NCI-H2227 (cell line): ENCODE measurements around the gene ITPRID1.

Experiments used
- DNase-seq: peaks from one replicate; lab custom pipeline; 2025; ENCODE audit not compliant: unreplicated experiment; lab: John Stamatoyannopoulos, UW

The ITPRID1 gene

GRCh38 chr7:31633467-31633866 lies 119.6 kb downstream of the ITPRID1 start:
- DNase-seq = no peak

- peak; percentile 51 for DNase-seq
Observed at GRCh38 chr7:31633894-31634494, 120.1 kb downstream of the ITPRID1 start.

- DNase-seq = no peak
Observed at GRCh38 chr7:31640381-31640780, 126.5 kb downstream of the ITPRID1 start.

DNA sequence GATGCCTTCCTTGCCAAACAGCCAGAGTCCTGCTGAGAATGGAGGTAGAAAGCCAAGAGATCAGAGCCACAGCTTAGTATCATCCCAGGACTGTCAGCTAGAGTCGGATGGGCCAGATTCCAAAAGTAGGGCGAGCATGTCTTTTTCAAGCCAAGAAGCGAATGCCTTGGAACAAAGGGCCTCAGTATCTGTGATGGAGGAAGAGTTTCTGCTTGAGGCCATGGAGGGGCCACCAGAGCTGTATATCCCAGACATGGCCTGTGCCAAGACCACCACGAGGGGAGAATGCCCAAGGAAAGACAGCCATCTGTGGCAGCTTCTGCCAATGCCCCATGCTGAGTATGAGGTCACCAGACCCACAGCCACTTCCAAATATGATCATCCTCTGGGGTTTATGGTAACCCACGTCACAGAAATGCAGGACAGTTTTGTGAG lies 128.8 kb downstream of the ITPRID1 start:
- no peak for DNase-seq

- DNase-seq = no peak
Observed at GRCh38 chr7:31646942-31647341, 133.1 kb downstream of the ITPRID1 start.

GRCh38 chr7:31647511-31647910 lies 133.6 kb downstream of the ITPRID1 start:
- no peak for DNase-seq

DNA sequence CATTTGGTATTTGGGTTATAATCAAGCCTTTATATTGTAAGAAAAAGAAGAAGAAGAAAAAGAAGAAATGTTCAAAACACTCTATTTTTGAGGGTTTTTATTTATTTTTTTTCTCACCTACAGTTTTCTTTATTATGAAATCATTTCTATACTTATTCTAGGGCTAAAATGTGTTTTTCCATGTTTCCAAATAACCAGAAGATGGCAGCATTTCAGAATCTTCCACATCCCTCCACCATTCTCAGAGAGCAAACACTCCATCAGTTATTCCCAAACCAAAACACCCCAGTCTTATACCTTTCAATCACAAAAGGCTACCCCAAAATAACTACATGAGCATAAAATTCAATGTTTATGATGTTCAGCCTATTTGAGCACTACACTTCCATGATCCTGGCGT lies 134.4 kb downstream of the ITPRID1 start:
- DNase-seq = no peak

- DNase-seq = no peak
Observed at GRCh38 chr7:31648880-31649279, 135.0 kb downstream of the ITPRID1 start.

DNA sequence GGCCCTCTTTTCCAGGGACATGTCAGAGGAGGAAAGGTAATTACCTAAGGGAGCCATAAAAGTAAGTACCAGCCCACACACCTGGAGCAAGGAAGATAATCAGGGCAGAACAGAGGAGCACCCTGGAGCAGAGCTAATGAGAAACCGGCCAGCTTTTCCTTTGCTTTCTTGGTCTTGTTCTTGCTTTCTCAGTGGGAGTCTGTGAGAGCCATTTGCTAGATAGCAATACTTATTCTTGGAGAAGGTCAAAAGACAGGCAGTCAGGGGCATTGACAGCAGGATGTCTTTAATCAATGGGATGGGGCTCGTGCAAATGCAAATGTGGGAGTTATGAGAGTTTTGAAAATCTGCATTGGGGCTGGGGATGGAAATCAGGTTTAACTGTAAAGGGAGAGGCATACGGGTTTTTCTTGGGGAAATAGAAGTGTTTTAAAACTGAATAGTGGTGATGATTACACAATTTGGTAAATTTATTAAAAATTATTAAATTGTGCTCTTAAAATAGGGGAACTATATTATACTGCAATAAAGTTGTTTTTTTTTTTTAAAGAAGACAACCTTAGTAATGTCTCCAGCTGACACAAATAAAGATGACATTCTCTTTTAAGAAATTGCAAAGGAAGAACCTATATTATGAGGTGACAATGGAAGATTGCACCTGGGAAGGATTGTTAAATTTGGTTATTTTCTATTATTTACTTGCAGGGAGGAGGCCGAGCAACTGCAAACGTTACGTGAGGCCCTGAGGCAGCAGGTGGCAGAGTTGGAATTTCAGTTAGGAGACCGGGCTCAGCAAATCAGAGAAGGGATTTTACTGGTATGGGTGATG lies 137.6 kb downstream of the ITPRID1 start:
- DNase-seq = no peak

GRCh38 chr7:31652063-31652326 lies 138.1 kb downstream of the ITPRID1 start:
- no peak for DNase-seq

DNA sequence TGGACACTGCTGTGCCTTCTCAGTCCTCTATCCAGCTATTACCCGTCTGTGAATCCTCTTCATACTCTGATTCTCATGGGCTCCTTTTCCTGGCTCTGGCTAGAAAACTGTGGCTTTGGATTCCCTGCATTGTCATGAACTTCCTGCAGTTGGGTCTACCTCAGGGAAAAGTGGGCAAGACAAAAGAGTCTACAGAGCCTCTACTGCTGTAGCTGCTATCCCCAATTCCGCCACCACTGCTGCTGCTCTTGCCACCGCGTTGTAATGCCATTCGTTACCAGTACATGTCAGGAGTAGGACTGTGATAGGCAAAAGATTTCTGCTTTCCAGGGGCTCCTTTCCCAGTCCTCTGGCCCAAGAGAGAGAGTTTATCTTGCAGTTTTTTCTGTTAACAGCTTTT lies 149.2 kb downstream of the ITPRID1 start:
- DNase-seq = no peak

DNA sequence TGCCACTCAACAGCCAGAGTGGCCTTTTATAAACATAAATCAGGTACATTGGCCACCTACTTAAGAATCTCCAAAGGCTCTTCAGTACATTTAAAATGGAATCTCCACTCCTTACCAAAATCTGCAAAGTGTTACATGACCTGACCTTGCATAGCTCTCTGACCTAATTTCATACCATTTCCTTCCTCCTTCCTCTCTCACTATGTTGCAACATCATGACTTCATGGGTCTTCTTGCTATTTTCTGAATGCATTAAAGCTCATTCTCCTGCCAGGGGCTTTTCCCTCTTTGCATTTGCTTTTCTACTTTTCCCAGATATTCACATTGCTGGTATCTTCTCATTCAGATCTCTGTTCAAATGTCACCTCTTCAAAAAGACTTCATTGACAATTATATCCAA lies 151.0 kb downstream of the ITPRID1 start:
- DNase-seq = no peak

- DNase-seq = no peak
Observed at GRCh38 chr7:31665546-31665945, 151.7 kb downstream of the ITPRID1 start.

DNA sequence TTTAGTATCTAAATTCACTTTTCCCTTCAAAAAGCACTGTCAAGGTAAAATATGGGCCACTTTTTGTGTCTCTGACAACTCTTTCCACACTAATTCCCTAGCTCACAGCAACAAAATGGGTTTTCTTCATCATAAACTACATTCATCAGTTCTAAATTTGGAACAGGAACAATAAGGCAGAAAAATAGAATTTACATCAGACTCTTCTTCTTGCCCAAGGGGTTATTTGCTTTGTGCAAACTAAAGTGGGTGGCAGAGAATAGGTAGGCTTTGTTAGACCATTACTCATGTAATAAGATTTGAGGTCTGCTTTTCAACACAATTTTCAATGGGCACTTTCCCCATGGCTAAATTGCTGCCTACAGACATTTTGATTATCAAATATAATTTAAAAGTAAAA lies 155.6 kb downstream of the ITPRID1 start:
- no peak for DNase-seq

DNA sequence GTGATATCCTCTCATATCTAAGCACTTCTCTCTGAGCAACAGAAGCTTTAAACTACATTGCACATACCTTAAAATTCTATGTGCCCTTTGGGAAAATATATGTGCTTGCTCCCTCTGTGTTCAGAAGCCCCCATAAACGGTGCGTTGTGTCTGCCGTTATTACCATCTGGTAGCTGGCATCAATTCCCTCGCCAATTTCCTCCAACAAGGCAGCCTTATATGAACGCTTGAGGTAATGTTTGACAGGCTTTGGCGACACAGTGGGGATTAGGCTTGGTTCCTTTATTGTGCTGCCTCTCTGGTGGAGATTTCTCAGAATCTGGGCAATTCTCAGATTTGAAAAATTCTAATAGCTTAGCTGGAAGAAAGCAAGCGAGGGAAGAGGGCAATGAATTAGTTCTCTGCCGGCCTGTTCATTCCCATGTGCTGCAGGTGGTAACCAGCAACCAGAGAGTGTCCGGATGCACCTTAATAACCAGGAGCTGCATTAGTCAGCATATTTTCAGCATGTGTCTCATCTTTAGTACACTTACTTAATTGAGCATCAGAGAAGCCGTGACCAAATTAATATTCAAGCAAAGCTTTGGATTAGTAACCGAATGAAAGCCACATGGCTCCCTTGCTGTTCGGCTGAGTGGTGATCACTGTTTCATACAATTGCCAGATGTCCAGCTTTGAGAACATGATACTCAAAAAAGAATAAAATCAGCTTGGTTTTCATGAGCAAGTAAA lies 165.8 kb downstream of the ITPRID1 start:
- DNase-seq = no peak

DNA sequence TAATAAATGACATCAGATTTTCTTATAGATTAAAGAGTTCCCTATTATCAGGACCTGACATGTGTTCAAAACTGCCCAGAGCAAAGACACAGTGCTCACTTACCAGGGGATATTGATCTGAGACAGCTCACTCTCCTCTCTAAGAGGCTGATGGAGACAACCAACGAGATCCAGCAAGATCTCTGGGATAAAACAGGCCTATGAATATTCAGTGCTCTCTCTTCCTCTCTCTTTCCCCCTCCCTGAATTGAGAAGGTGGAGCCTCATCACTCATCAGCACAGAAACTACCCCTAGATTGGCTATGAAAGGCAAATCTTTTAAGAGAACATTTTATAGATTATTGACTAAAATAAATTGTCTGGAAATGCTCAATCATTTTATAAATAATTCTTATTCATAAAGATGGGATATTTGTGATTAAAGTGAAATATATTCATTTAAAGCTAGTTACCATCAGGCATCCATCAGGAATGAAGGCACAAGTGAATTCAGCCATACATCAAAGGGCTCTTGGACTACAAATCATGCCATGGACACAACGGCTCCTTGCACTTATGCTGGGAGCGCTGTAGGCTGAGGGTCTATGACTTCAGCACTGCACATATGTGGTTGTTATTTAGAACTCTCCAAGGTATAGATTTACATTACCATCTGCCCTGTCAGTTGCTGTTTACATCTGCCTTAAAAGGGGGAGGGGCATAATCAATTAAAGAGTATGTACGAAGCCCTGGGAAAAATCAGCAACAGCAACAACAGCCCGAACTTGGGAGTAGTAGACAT lies 169.7 kb downstream of the ITPRID1 start:
- no peak for DNase-seq

DNA sequence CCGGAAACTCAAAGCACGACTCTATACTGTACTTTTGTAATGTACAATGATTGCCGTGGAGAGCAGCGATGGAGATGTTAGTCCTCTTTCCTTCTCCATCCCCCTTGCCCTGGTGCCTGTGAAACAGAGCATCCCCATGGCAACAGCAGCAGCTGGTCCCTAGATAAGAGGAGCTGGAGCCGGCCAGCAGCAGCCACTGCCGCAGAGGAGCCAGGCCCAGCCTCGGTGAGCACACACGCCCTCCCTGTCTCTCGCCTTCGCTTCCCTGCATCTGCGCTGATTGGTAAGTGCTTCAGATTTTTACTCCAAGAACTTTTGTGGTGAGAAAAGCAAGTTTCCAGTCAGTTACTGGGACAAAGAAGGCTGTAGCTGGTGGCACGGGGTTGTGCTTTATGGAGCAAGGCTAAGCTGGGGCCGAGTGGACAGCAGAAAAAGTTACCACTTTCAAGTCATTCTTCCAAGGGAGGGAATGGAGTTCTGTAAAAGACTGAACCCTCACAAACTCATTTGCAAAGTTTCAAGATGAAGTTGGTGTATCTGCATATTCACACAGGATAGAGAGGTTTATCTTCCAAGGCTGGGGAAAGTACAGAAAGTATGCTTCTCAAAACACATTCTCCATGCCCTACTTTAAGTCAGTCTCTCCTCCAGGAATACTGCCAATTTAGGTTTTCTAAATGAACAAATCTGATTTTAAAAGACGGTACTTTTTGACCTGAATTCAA lies 173.3 kb downstream of the ITPRID1 start, which contains the start of gene PPP1R17:
PPP1R17 (plus strand) TSS at position 192 of the 725 bp plus-strand sequence. CDS start 5,227 bp downstream, outside the sequence.
- DNase-seq = peak; percentile 48

DNA sequence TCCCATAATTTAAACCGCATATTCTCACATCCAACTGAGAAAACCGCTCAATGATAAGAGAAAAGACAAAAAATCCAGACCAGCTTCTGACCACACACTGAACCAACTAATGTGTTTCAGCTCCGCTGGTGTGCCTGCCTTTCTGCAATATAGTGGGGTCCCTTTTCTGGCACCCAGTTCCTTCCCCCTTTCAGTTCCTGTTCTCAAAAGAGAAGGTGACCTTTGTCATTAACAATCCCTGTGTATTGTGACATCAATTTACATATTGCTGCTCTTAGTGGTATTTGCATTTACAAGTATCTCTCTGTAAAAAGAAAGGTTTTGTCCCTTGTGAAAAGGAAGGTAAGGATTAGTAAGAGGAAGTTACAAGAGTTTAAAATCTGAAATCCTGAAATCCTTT lies 174.5 kb downstream of the ITPRID1 start:
- no peak for DNase-seq

GRCh38 chr7:31688996-31689395 lies 175.1 kb downstream of the ITPRID1 start:
- no peak for DNase-seq

DNA sequence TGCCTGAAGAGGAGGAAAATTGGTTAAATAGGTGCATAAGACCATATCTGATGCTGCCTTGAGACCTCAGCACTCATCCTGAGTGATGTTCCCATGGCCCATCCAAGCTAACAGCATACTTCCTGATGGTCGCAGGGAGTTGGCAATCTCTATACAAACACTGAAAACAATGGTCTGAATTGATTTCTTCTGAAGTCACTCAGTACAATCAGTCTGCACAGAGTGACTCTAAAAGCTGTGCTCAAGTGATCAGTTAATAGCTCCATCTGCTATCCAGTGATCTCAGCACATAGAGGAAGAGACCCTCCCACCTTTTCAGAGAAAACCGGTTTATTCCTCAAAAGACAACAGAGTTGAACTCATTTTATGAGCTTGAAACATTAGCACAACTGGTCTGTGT lies 177.0 kb downstream of the ITPRID1 start:
- no peak for DNase-seq

DNA sequence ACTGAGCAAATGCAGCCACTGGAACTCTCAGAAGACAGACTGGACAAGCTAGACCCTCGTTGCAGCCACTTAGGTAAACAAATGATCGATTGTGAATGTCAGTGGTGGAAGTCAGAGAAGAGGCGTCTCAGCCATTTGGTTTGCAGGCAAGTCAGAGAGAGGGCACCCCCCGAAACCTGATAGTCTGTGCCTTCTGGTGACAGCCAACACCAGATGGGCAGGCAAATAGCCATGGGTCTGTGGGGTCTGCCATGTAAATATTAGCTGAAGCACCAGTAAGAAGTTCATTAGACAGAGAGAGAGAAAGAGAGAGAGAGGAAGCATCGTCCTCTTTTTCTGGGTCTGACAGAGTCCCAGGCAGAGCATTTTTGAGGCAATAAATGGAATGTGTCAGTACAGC lies 178.6 kb downstream of the ITPRID1 start:
- no peak for DNase-seq
